HEK293 (cell line): Measurements from ENCODE around the gene RIPK1.

Source experiments
- CTCF ChIA-PET: fragments of 350-600 bp; formaldehyde crosslinking; extraction: SDS; loops from one replicate; lab custom pipeline; 2021; ENCODE audit warnings: antibody characterized with exemption; lab: Yijun Ruan, JAX
- POLR2A ChIA-PET: fragments of 300-600 bp; formaldehyde crosslinking; extraction: SDS; loops from one replicate; lab custom pipeline; 2020; ENCODE audit warnings: antibody characterized with exemption, inconsistent platforms; lab: Yijun Ruan, JAX
- H3K27ac ChIP-seq: fragments of 200-500 bp; sonication (Bioruptor generic); 2 replicates; pipeline ENCODE4 v1.5.1; 2014; ENCODE audit warnings: low read depth, low read length, control low read depth, inconsistent platforms; ENCODE audit errors: extremely low read depth
- H3K36me3 ChIP-seq, 2 experiments: fragments of 200-500 bp in 1 of 2; sonication (Bioruptor generic) in 1 of 2; 1 replicate in 1 of 2; 2 replicates in 1 of 2; pipeline ENCODE4 v1.5.1; 2014 to 2017; ENCODE audit warnings: inconsistent platforms in 2 of 2, low read length in 2 of 2; ENCODE audit not compliant: control insufficient read depth in 2 of 2, insufficient read depth in 1 of 2
- H3K4me1 ChIP-seq: fragments of 200-500 bp; sonication (Bioruptor generic); 2 replicates; pipeline ENCODE4 v1.5.1; 2014; ENCODE audit warnings: mild to moderate bottlenecking, low read length, inconsistent platforms; ENCODE audit not compliant: control insufficient read depth, insufficient read depth
- H3K4me3 ChIP-seq: 2 replicates; pipeline ENCODE4 v1.5.1; 2011; ENCODE audit warnings: low read depth, mild to moderate bottlenecking, control low read depth, low read length, moderate library complexity
- H3K9me3 ChIP-seq: fragments of 200-500 bp; sonication (Bioruptor generic); 2 replicates; pipeline ENCODE4 v1.5.1; 2014; ENCODE audit warnings: low read depth, low read length, inconsistent platforms; ENCODE audit not compliant: control insufficient read depth, insufficient read depth
- EGR2 ChIP-seq: fragments of 450-650 bp; formaldehyde crosslinking; IDR thresholded peaks from 2 replicates; pipeline ENCODE4 v1.5.1; 2016; ENCODE audit warnings: low read depth, missing biosample characterization, missing genetic modification characterization
- HOXD13 ChIP-seq: sonication (generic); formaldehyde crosslinking; IDR thresholded peaks from 2 replicates; pipeline ENCODE4 v1.8.0; 2022; ENCODE audit warnings: missing genetic modification reagents, borderline replicate concordance
- KLF9 ChIP-seq: fragments of 450-650 bp; formaldehyde crosslinking; IDR thresholded peaks from 2 replicates; pipeline ENCODE4 v1.5.1; 2016; ENCODE audit warnings: missing biosample characterization, missing genetic modification characterization, low read depth
- ZEB2 ChIP-seq: fragments of 450-650 bp; formaldehyde crosslinking; IDR thresholded peaks from 2 replicates; pipeline ENCODE4 v1.5.1; 2016; ENCODE audit warnings: missing biosample characterization, missing genetic modification characterization
- ZNF121 ChIP-seq: fragments of 450-650 bp; formaldehyde crosslinking; IDR thresholded peaks from 2 replicates; pipeline ENCODE4 v1.5.1; 2016; ENCODE audit warnings: missing biosample characterization, missing genetic modification characterization
- ZNF140 ChIP-seq: fragments of 450-650 bp; formaldehyde crosslinking; IDR thresholded peaks from 2 replicates; pipeline ENCODE4 v1.5.1; 2016; ENCODE audit warnings: missing biosample characterization, missing genetic modification characterization
- ZNF423 ChIP-seq: fragments of 450-650 bp; formaldehyde crosslinking; IDR thresholded peaks from 2 replicates; pipeline ENCODE4 v1.5.1; 2016; ENCODE audit warnings: missing biosample characterization, missing genetic modification characterization
- ZNF654 ChIP-seq: fragments of 450-650 bp; formaldehyde crosslinking; IDR thresholded peaks from 2 replicates; pipeline ENCODE4 v1.5.1; 2016; ENCODE audit warnings: low read depth, missing biosample characterization, missing genetic modification characterization
- TF ChIP-seq, protein P1 (sequence below): fragments of 450-650 bp; formaldehyde crosslinking; IDR thresholded peaks from 2 replicates; pipeline ENCODE4 v1.5.1; 2016; ENCODE audit warnings: missing biosample characterization, missing genetic modification characterization
- TF ChIP-seq, protein P2 (sequence below): fragments of 450-650 bp; formaldehyde crosslinking; IDR thresholded peaks from 2 replicates; pipeline ENCODE4 v1.5.1; 2017; ENCODE audit warnings: missing biosample characterization, missing genetic modification characterization
- TF ChIP-seq, protein P3 (sequence below): fragments of 450-650 bp; formaldehyde crosslinking; IDR thresholded peaks from 2 replicates; pipeline ENCODE4 v1.5.1; 2016; ENCODE audit warnings: missing biosample characterization, missing genetic modification characterization, borderline replicate concordance

RIPK1 gene

DNA sequence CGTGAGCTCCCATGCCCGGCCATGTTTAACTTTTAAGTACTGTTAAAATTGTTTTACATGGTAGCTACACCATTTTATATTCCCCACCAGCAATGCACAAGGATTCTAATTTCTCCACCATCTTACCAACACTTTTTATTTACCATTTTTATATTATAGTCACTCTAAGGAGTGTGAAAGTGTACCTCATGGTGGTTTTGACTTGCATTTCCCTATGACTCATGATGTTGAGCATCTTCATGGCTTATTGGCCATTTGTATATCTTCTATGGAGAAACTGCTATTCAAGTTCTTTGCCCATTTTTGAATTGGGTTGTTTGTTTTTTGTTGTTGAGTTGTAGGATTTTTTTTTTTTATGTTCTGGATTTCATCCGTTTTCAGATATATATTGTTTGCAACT lies 34.6 kb downstream of the RIPK1 start (continued):
- TF ChIP-seq ZNF423 (tag by site-specific recombination) = no peak
- no peak for TF ChIP-seq ZNF140 (tag by site-specific recombination)
- TF ChIP-seq ZNF654 (tag by site-specific recombination) = no peak
- no peak for TF ChIP-seq ZNF121 (tag by site-specific recombination)
- TF ChIP-seq, protein P1, sequence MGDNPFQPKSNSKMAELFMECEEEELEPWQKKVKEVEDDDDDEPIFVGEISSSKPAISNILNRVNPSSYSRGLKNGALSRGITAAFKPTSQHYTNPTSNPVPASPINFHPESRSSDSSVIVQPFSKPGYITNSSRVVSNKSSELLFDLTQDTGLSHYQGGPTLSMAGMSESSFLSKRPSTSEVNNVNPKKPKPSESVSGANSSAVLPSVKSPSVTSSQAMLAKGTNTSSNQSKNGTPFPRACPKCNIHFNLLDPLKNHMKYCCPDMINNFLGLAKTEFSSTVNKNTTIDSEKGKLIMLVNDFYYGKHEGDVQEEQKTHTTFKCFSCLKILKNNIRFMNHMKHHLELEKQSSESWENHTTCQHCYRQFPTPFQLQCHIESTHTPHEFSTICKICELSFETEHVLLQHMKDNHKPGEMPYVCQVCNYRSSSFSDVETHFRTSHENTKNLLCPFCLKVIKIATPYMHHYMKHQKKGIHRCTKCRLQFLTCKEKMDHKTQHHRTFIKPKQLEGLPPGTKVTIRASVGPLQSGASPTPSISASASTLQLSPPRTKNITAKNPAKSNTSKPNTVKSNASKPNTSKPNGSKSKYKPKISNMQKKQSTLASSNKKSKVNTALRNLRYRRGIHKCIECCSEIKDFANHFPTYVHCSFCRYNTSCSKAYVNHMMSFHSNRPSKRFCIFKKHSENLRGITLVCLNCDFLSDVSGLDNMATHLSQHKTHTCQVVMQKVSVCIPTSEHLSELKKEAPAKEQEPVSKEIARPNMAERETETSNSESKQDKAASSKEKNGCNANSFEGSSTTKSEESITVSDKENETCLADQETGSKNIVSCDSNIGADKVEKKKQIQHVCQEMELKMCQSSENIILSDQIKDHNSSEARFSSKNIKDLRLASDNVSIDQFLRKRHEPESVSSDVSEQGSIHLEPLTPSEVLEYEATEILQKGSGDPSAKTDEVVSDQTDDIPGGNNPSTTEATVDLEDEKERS (tag by site-specific recombination) = no peak
- TF ChIP-seq HOXD13 = no peak

DNA sequence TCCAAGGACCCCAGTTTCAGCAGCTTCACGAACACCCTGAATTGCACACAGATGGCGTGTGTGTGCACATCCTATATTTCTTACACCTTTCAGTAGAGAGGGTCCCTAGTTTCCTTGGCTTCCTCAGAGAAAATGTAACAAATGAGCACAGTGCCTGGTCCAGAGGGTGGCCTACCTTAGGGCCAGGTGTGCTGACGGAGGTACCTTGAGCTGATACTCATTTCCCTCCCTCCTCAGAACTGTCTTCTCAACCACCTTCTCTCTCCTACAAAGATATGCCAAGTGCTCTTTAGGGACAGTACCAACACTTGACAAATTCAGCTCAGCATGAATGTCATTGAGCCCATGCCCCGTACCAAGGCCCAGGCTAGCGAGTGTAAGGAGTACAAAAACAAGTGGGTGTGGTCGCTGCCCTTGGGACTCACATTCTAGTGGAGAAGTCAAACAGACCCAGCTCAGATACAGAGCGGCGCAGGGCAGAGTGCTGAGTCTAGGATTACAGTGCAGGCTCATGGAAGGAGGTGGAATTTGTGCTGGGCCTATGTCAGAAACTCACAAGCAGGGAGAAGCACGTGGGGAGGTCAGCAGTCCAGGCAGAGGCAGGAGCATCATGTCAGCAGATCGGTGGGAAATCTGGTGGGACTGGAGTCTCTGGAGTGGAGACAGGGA lies 40.6 kb downstream of the RIPK1 start:
- no peak overlapping the region for H3K27ac ChIP-seq
- no peaks in the 10 kb centered on the region for H3K4me1 ChIP-seq
- H3K4me3 ChIP-seq = no peak overlapping the region
- H3K36me3 ChIP-seq = peaks cover 28 to 91% of the 10 kb centered on the region in 2 experiments
- POLR2A ChIA-PET = interaction anchor here (1.0 to 1.7 kb wide), 2 partner anchors 10 to 54 kb away, joined by 4 to 5 read pairs; partner anchors contain the start of gene BPHL
- 0 out of 2 replicates have a peak, but pooled peaks have one; percentile 28 for TF ChIP-seq KLF9 (tag by site-specific recombination)
- TF ChIP-seq, protein P2, sequence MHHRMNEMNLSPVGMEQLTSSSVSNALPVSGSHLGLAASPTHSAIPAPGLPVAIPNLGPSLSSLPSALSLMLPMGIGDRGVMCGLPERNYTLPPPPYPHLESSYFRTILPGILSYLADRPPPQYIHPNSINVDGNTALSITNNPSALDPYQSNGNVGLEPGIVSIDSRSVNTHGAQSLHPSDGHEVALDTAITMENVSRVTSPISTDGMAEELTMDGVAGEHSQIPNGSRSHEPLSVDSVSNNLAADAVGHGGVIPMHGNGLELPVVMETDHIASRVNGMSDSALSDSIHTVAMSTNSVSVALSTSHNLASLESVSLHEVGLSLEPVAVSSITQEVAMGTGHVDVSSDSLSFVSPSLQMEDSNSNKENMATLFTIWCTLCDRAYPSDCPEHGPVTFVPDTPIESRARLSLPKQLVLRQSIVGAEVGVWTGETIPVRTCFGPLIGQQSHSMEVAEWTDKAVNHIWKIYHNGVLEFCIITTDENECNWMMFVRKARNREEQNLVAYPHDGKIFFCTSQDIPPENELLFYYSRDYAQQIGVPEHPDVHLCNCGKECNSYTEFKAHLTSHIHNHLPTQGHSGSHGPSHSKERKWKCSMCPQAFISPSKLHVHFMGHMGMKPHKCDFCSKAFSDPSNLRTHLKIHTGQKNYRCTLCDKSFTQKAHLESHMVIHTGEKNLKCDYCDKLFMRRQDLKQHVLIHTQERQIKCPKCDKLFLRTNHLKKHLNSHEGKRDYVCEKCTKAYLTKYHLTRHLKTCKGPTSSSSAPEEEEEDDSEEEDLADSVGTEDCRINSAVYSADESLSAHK (tag by site-specific recombination) = no peak
- TF ChIP-seq, all 188 proteins: peak for 1
- CTCF ChIA-PET = interaction anchor here (0.6 to 1.1 kb wide), 4 partner anchors 28 to 639 kb away, joined by 3 to 7 read pairs (median 4); no protein-coding TSS in a partner anchor
- H3K9me3 ChIP-seq = no peaks in the 10 kb centered on the region

DNA sequence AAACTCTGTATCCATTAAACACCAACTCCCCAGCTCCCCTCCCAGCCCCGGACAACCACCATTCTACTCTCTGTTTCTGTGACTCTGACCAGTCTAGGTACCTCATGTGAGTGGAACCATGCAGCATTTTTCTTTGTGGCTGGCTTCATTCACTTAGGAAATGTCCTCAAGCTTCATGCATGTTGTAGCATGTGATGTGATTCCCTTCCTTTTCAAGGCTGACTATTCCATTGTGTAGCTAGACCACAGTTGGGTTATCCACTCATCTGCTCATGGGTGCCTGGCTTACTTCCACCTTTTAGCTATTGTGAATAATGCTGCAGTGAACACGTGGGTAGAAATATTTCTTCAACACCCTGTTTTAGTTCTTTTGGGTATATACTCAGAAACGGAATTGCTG lies 41.5 kb downstream of the RIPK1 start:
- H3K4me3 ChIP-seq = no peak overlapping the region
- ChIA-PET POLR2A (interaction anchor here (1.7 kb wide), 1 partner anchor 9 kb away, joined by 5 read pairs; the partner anchor contains the start of gene BPHL), CTCF (interaction anchor here (0.5 to 1.4 kb wide), 3 partner anchors 8 to 67 kb away, joined by 3 read pairs; no protein-coding TSS in a partner anchor)
- H3K27ac ChIP-seq = no peak overlapping the region
- H3K36me3 ChIP-seq = peaks cover 25 to 92% of the 10 kb centered on the region in 2 experiments
- TF ChIP-seq, protein P3, sequence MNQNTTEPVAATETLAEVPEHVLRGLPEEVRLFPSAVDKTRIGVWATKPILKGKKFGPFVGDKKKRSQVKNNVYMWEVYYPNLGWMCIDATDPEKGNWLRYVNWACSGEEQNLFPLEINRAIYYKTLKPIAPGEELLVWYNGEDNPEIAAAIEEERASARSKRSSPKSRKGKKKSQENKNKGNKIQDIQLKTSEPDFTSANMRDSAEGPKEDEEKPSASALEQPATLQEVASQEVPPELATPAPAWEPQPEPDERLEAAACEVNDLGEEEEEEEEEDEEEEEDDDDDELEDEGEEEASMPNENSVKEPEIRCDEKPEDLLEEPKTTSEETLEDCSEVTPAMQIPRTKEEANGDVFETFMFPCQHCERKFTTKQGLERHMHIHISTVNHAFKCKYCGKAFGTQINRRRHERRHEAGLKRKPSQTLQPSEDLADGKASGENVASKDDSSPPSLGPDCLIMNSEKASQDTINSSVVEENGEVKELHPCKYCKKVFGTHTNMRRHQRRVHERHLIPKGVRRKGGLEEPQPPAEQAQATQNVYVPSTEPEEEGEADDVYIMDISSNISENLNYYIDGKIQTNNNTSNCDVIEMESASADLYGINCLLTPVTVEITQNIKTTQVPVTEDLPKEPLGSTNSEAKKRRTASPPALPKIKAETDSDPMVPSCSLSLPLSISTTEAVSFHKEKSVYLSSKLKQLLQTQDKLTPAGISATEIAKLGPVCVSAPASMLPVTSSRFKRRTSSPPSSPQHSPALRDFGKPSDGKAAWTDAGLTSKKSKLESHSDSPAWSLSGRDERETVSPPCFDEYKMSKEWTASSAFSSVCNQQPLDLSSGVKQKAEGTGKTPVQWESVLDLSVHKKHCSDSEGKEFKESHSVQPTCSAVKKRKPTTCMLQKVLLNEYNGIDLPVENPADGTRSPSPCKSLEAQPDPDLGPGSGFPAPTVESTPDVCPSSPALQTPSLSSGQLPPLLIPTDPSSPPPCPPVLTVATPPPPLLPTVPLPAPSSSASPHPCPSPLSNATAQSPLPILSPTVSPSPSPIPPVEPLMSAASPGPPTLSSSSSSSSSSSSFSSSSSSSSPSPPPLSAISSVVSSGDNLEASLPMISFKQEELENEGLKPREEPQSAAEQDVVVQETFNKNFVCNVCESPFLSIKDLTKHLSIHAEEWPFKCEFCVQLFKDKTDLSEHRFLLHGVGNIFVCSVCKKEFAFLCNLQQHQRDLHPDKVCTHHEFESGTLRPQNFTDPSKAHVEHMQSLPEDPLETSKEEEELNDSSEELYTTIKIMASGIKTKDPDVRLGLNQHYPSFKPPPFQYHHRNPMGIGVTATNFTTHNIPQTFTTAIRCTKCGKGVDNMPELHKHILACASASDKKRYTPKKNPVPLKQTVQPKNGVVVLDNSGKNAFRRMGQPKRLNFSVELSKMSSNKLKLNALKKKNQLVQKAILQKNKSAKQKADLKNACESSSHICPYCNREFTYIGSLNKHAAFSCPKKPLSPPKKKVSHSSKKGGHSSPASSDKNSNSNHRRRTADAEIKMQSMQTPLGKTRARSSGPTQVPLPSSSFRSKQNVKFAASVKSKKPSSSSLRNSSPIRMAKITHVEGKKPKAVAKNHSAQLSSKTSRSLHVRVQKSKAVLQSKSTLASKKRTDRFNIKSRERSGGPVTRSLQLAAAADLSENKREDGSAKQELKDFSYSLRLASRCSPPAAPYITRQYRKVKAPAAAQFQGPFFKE (tag by site-specific recombination) = no peak
- TF ChIP-seq ZEB2 (tag by site-specific recombination) (no peak), ZNF423 (tag by site-specific recombination) (no peak), EGR2 (tag by site-specific recombination) (no peak)
- no peaks in the 10 kb centered on the region for H3K9me3 ChIP-seq
- H3K4me1 ChIP-seq = no peaks in the 10 kb centered on the region
